Activated B cell treated with CpG ODN at 0.5 μM for 24 hours (primary cell): ENCODE data around the gene RPS27L. TPM values are rescaled to one million over a fixed set of nuclear protein-coding genes. Genes with fewer than 3 reads are reported as not detected.

ENCODE experiments used
- ATAC-seq: fragments of 200-7000 bp; cut with Tn5 transposase; one replicate; pipeline ENCODE4 v1.10.0; 2021; ENCODE audit warnings: low read depth, mild to moderate bottlenecking, moderate library complexity
- CTCF ChIA-PET: fragments of 350-600 bp; sonication (Branson Sonifier 250); formaldehyde crosslinking; loops from one replicate; lab custom pipeline; 2021; ENCODE audit warnings: antibody characterized with exemption; lab: Charles Lee
- POLR2A ChIA-PET: fragments of 350-600 bp; sonication (Branson Sonifier 250); formaldehyde crosslinking; loops from one replicate; lab custom pipeline; 2021; ENCODE audit warnings: antibody characterized with exemption; lab: Charles Lee
- DNase-seq: peaks from one replicate; pipeline ENCODE4 v3.0.0; 2022
- H3K27ac Mint-ChIP-seq: one replicate; pipeline ENCODE4 v1.8.0; 2020; ENCODE audit warnings: mixed read lengths
- H3K27me3 Mint-ChIP-seq: one replicate; pipeline ENCODE4 v1.8.0; 2021; ENCODE audit warnings: mixed read lengths
- H3K36me3 Mint-ChIP-seq: one replicate; pipeline ENCODE4 v1.8.0; 2021; ENCODE audit warnings: low read depth, mixed read lengths
- H3K4me1 Mint-ChIP-seq: one replicate; pipeline ENCODE4 v1.8.0; 2021; ENCODE audit warnings: mixed read lengths
- H3K4me3 Mint-ChIP-seq: one replicate; pipeline ENCODE4 v1.8.0; 2020; ENCODE audit warnings: mild to moderate bottlenecking, mixed read lengths
- H3K9me3 Mint-ChIP-seq: one replicate; pipeline ENCODE4 v1.8.0; 2020; ENCODE audit warnings: mixed read lengths
- CTCF ChIP-seq: fragments of 200-600 bp; IDR thresholded peaks from one replicate; pipeline ENCODE4 v1.8.0; 2022; ENCODE audit warnings: antibody characterized with exemption, mild to moderate bottlenecking
- intact Hi-C: fragments of 100-400 bp; cut with micrococcal nuclease; formaldehyde crosslinking; loops from one replicate; pipeline ENCODE4 v1.15.1; 2024
- total RNA-seq: library from RNA; stranded (reverse); gene quantifications from 2 replicates; pipeline ENCODE4 v1.2.3, GENCODE V29; 2022

Gene RPS27L
- 70.8 and 74.9 TPM in 2 replicates for total RNA-seq

- peak; percentile 95 for ATAC-seq
- Mint-ChIP-seq H3K36me3 (peaks cover 27% of the 10 kb centered on the region), H3K27me3 (no peaks in the 10 kb centered on the region), H3K9me3 (no peaks in the 10 kb centered on the region), H3K27ac (peak within 1 kb of the TSS; percentile 97), H3K4me3 (peak within 1 kb of the TSS; percentile 98), H3K4me1 (peaks cover 27% of the 10 kb centered on the region)
- ChIA-PET POLR2A (interaction anchor here (0.5 to 3.1 kb wide), 23 partner anchors 9 to 909 kb away, joined by 3 to 32 read pairs (median 4); partner anchors contain the start of genes APH1B, LACTB, RAB8B and USP3), CTCF (interaction anchor here (0.9 to 1.4 kb wide), 6 partner anchors 9 to 121 kb away, joined by 3 to 5 read pairs (median 3); no protein-coding TSS in a partner anchor)
- DNase-seq, result peak; percentile 81
- TF ChIP-seq CTCF, result no peak
- intact Hi-C loops, result loop anchor here (1.0 to 5.0 kb wide), 7 partner anchors 32 to 245 kb away; partner anchors contain the start of genes APH1B and RAB8B
Observed at GRCh38 chr15:63157118-63157843, at the start of gene RPS27L. RPS27L (minus strand) TSS chr15:63157477; CDS start chr15:63157405, 72 bp downstream.

GRCh38 chr15:63206079-63206478 is 48.8 kb upstream of the RPS27L start:
- intact Hi-C loops, result no loop called here
- Mint-ChIP-seq H3K27me3 (no peaks in the 10 kb centered on the region), H3K36me3 (peaks cover 37% of the 10 kb centered on the region), H3K9me3 (no peaks in the 10 kb centered on the region), H3K27ac (peak overlapping the region; percentile 16), H3K4me1 (peaks cover 78% of the 10 kb centered on the region), H3K4me3 (no peak overlapping the region)
- TF ChIP-seq CTCF, result no peak
- DNase-seq (no peak), ATAC-seq (no peak)
- ChIA-PET CTCF (no interaction called here), POLR2A (interaction anchor here (1.4 to 1.6 kb wide), 2 partner anchors 10 to 14 kb away, joined by 3 to 4 read pairs; no protein-coding TSS in a partner anchor)

- peaks cover 42% of the 10 kb centered on the region for H3K36me3 Mint-ChIP-seq
- H3K27ac Mint-ChIP-seq, result peak overlapping the region; percentile 73
- peak; percentile 99 for ATAC-seq
- no peaks in the 10 kb centered on the region for H3K9me3 Mint-ChIP-seq
- H3K27me3 Mint-ChIP-seq, result no peaks in the 10 kb centered on the region
- intact Hi-C loops, result loop anchor here (1.0 to 2.0 kb wide), 3 partner anchors 11 to 200 kb away; partner anchors contain the start of gene APH1B
- TF ChIP-seq CTCF, result no peak
- DNase-seq, result no peak
- peaks cover 85% of the 10 kb centered on the region for H3K4me1 Mint-ChIP-seq
- POLR2A ChIA-PET, result interaction anchor here (0.6 to 2.7 kb wide), 5 partner anchors 9 to 46 kb away, joined by 3 to 22 read pairs (median 10); partner anchors contain the start of genes RAB8B and RPS27L
- no peak overlapping the region for H3K4me3 Mint-ChIP-seq
- CTCF ChIA-PET, result interaction anchor here (0.5 to 2.5 kb wide), 3 partner anchors 10 to 73 kb away, joined by 3 to 13 read pairs (median 4); no protein-coding TSS in a partner anchor
Observed at GRCh38 chr15:63203451-63204090, 46.3 kb upstream of the RPS27L start.

GRCh38 chr15:63202861-63203260 is 45.6 kb upstream of the RPS27L start:
- Mint-ChIP-seq H3K4me1 (peaks cover 85% of the 10 kb centered on the region), H3K36me3 (peaks cover 42% of the 10 kb centered on the region), H3K9me3 (no peaks in the 10 kb centered on the region), H3K4me3 (peak overlapping the region; percentile 35), H3K27me3 (no peaks in the 10 kb centered on the region), H3K27ac (no peak overlapping the region)
- TF ChIP-seq CTCF, result no peak
- no peak for ATAC-seq
- intact Hi-C loops, result loop anchor here (1.0 to 2.0 kb wide), 3 partner anchors 11 to 200 kb away; partner anchors contain the start of gene APH1B
- ChIA-PET POLR2A (interaction anchor here (1.6 to 2.7 kb wide), 3 partner anchors 8 to 11 kb away, joined by 7 to 22 read pairs (median 13); no protein-coding TSS in a partner anchor), CTCF (interaction anchor here (0.5 to 2.5 kb wide), 4 partner anchors 9 to 74 kb away, joined by 3 to 13 read pairs (median 4); no protein-coding TSS in a partner anchor)
- no peak for DNase-seq
